Panc1 (cell line): ENCODE results near the gene MAGI1. TPM values are rescaled to one million over a fixed set of nuclear protein-coding genes. Genes with fewer than 3 reads are reported as not detected.

Experiments used
- ATAC-seq: fragments of 200-7000 bp; cut with Tn5 transposase; 2 replicates; pipeline ENCODE4 v1.9.1; 2020; ENCODE audit warnings: mild to moderate bottlenecking, moderate library complexity
- BruUV-seq: library from RNA; stranded (reverse); fragments of 400-500 nt; replicated peaks from 2 replicates; lab custom pipeline; 2021; lab: Mats Ljungman, UMichigan
- CTCF ChIA-PET: fragments of 300-600 bp; sonication (Branson Sonifier 250); formaldehyde crosslinking; loops from one replicate; lab custom pipeline; 2022; ENCODE audit warnings: antibody characterized with exemption; lab: Charles Lee
- POLR2A ChIA-PET: fragments of 300-600 bp; sonication (Branson Sonifier 250); formaldehyde crosslinking; loops from one replicate; lab custom pipeline; 2022; ENCODE audit warnings: antibody characterized with exemption; lab: Charles Lee
- DNase-seq: peaks from one replicate; pipeline ENCODE4 v3.0.0-alpha.2; 2010; ENCODE audit warnings: low read depth, low spot score
- H3K27ac ChIP-seq: 2 replicates; pipeline ENCODE4 v1.5.1; 2011; ENCODE audit warnings: mild to moderate bottlenecking, low read length, inconsistent platforms
- H3K27me3 ChIP-seq: fragments of 200-500 bp; sonication (Bioruptor generic); 2 replicates; pipeline ENCODE4 v1.6.0; 2014; ENCODE audit warnings: low read length, inconsistent platforms; ENCODE audit not compliant: control insufficient read depth, insufficient read depth
- H3K36me3 ChIP-seq: fragments of 200-500 bp; sonication (Bioruptor generic); 2 replicates; pipeline ENCODE4 v1.5.1; 2014; ENCODE audit warnings: inconsistent platforms, mild to moderate bottlenecking, low read length, moderate library complexity; ENCODE audit not compliant: control insufficient read depth, insufficient read depth
- H3K4me1 ChIP-seq: 2 replicates; pipeline ENCODE4 v1.5.1; 2011; ENCODE audit warnings: inconsistent platforms, mild to moderate bottlenecking, low read length, moderate library complexity; ENCODE audit not compliant: control insufficient read depth, insufficient read depth
- H3K4me3 ChIP-seq, 2 experiments: 2 replicates each; pipeline ENCODE4 v1.5.1; 2011 to 2012; ENCODE audit warnings: low read depth in 2 of 2, low read length in 2 of 2, mild to moderate bottlenecking in 2 of 2, inconsistent platforms in 1 of 2, moderate library complexity in 1 of 2
- H3K9me3 ChIP-seq: fragments of 200-500 bp; sonication (Bioruptor generic); 2 replicates; pipeline ENCODE4 v1.5.1; 2014; ENCODE audit warnings: low read depth, mild to moderate bottlenecking, inconsistent platforms, low read length, moderate library complexity; ENCODE audit not compliant: control insufficient read depth, insufficient read depth
- POLR2AphosphoS5 ChIP-seq: IDR thresholded peaks from 2 replicates; pipeline ENCODE4 v1.6.1; 2012; ENCODE audit warnings: mild to moderate bottlenecking, low read depth, low read length, moderate library complexity
- REST ChIP-seq, 2 experiments: IDR thresholded peaks; 2 replicates each; pipeline ENCODE4 v1.6.1; 2011 to 2012; ENCODE audit warnings: low read depth in 2 of 2, control low read depth in 1 of 2, low read length in 1 of 2, mild to moderate bottlenecking in 1 of 2, moderate library complexity in 1 of 2; ENCODE audit not compliant: insufficient read depth in 1 of 2
- SIN3A ChIP-seq: IDR thresholded peaks from 2 replicates; pipeline ENCODE4 v1.6.1; 2012; ENCODE audit warnings: low read depth, mild to moderate bottlenecking, low read length, moderate library complexity, borderline replicate concordance; ENCODE audit not compliant: insufficient read depth
- TCF7L2 ChIP-seq: IDR thresholded peaks from 2 replicates; pipeline ENCODE4 v1.6.1; 2011; ENCODE audit warnings: mild to moderate bottlenecking, low read depth, low read length, inconsistent platforms
- in situ Hi-C: cut with HindIII; loops from 2 replicates; pipeline ENCODE4 v1.10.0; 2016; ENCODE audit warnings: low sequenced_read_pairs, low pct_unique_long_range_greater_than_20kb
- intact Hi-C: fragments of 100-400 bp; cut with micrococcal nuclease; formaldehyde crosslinking; loops from one replicate; pipeline ENCODE4 v1.10.0; 2022; ENCODE audit not compliant: unreplicated experiment
- total RNA-seq: library from RNA; stranded (reverse); gene quantifications from one replicate; pipeline ENCODE4 v1.2.1, GENCODE V29; 2021; ENCODE audit not compliant: unreplicated experiment
- TF ChIP-seq, protein P1 (sequence below): fragments of 450-650 bp; IDR thresholded peaks from 2 replicates; pipeline ENCODE4 v1.5.1; 2017; ENCODE audit warnings: mild to moderate bottlenecking

The MAGI1 gene
- total RNA-seq, 1 experiment from 2014 or later: 9.5 TPM

DNA sequence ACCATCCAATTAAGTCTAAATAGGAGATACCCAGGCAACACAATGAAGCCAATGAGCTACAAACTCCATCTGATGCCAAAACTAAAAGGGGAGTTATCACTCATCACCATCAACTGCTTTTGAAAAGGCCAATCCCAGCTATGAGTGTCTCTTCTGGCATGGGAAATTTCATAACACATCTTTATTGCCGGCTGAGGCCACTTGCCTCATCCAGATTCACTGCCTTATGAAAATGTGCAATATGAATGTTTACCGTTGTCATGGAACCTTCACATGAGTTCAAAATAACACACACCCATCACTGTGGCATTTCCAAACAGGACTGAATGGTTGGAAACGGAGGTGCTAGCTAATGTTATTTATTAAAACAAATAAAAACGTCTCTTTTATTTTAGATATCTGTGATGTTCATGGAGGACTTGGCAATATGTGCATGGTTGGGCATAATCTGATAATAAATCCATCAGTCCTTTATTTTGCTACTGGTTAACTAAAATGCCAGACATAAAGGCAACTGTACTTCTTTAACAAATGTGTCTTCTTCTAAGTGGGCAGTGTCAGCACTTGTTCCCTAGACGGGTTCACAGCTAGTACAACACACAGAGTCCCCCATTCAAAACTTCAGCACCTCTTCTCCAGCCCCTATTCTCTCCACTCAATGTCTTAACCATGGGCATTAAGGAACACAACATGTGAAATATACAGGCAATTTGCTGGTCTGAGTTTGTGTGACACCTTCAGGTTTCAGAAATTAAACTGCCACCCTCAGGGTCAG lies 143.9 kb downstream of the MAGI1 start:
- no peak overlapping the region for H3K27ac ChIP-seq
- CTCF ChIA-PET: no interaction called here
- no peaks in the 10 kb centered on the region for H3K9me3 ChIP-seq
- no peak overlapping the region for H3K4me3 ChIP-seq
- in situ Hi-C loops: no loop called here
- BruUV-seq: no TSS peak
- intact Hi-C loops: no loop called here
- no peaks in the 10 kb centered on the region for H3K4me1 ChIP-seq
- H3K36me3 ChIP-seq: no peaks in the 10 kb centered on the region
- DNase-seq: no peak
- POLR2A ChIA-PET: no interaction called here
- no peak for ATAC-seq
- no peaks in the 10 kb centered on the region for H3K27me3 ChIP-seq
- TF ChIP-seq TCF7L2 (no peak), POLR2AphosphoS5 (no peak), REST (IDR thresholded peaks at IDR 0.05; ENCODE audit: insufficient read depth in 1 of 2, low read depth in 2 of 2, low read length in 1 of 2) (no peak), SIN3A (no peak)
- TF ChIP-seq, protein P1, sequence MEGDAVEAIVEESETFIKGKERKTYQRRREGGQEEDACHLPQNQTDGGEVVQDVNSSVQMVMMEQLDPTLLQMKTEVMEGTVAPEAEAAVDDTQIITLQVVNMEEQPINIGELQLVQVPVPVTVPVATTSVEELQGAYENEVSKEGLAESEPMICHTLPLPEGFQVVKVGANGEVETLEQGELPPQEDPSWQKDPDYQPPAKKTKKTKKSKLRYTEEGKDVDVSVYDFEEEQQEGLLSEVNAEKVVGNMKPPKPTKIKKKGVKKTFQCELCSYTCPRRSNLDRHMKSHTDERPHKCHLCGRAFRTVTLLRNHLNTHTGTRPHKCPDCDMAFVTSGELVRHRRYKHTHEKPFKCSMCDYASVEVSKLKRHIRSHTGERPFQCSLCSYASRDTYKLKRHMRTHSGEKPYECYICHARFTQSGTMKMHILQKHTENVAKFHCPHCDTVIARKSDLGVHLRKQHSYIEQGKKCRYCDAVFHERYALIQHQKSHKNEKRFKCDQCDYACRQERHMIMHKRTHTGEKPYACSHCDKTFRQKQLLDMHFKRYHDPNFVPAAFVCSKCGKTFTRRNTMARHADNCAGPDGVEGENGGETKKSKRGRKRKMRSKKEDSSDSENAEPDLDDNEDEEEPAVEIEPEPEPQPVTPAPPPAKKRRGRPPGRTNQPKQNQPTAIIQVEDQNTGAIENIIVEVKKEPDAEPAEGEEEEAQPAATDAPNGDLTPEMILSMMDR: no peak

GRCh38 chr3:65894126-65894525 lies 144.6 kb downstream of the MAGI1 start:
- Histone ChIP-seq H3K4me1 (no peaks in the 10 kb centered on the region), H3K4me3 (no peak overlapping the region), H3K36me3 (no peaks in the 10 kb centered on the region), H3K9me3 (no peaks in the 10 kb centered on the region), H3K27me3 (no peaks in the 10 kb centered on the region), H3K27ac (no peak overlapping the region)
- TF ChIP-seq, protein P1: no peak
- TF ChIP-seq TCF7L2: no peak
- BruUV-seq: no TSS peak
- POLR2A ChIA-PET: no interaction called here
- intact Hi-C loops: no loop called here
- no peak for ATAC-seq
- CTCF ChIA-PET: no interaction called here
- in situ Hi-C loops: no loop called here
- no peak for DNase-seq
